Thoracic aorta (tissue), 2 donors: ENCODE measurements around the gene SWT1. TPM values are rescaled to one million over a fixed set of nuclear protein-coding genes. Genes with fewer than 3 reads are reported as not detected.
A peak's percentile ranks its signal among the peaks of the same experiment; 100 is the strongest.

ENCODE experiments used
- ATAC-seq: fragments of 150-250 bp; one replicate; pipeline ENCODE4 v1.8.0; 2017; ENCODE audit warnings: low read depth; ENCODE audit not compliant: insufficient number of reproducible peaks, low FRiP score
- DNase-seq: peaks from one replicate; pipeline ENCODE4 v3.0.0-alpha.2; 2020; ENCODE audit warnings: low spot score
- H3K27ac ChIP-seq, 2 donors: fragments of 200-600 bp; sonication (generic); 1 replicate in 1 of 2; 2 replicates in 1 of 2; pipeline ENCODE4 v1.5.1; 2016; ENCODE audit warnings: mild to moderate bottlenecking in 2 of 2, moderate library complexity in 2 of 2
- H3K27me3 ChIP-seq: fragments of 200-600 bp; sonication (generic); replicated peaks from 2 replicates; pipeline ENCODE4 v1.6.0; 2016; ENCODE audit warnings: mild to moderate bottlenecking; ENCODE audit not compliant: insufficient read depth
- H3K36me3 ChIP-seq: fragments of 200-600 bp; sonication (generic); one replicate; pipeline ENCODE4 v1.5.1; 2016
- H3K4me1 ChIP-seq, 2 donors: fragments of 200-600 bp; sonication (generic); 1 replicate in 1 of 2; 2 replicates in 1 of 2; pipeline versions ENCODE4 v1.5.1 to v1.6.0; 2016; ENCODE audit warnings: low read depth in 2 of 2, mild to moderate bottlenecking in 1 of 2; ENCODE audit not compliant: control insufficient read depth in 1 of 2
- H3K4me3 ChIP-seq: fragments of 200-600 bp; sonication (generic); 2 replicates; pipeline ENCODE4 v1.5.1; 2016; ENCODE audit warnings: mild to moderate bottlenecking
- H3K9me3 ChIP-seq: fragments of 200-600 bp; sonication (generic); 2 replicates; pipeline ENCODE4 v1.5.1; 2016
- CTCF ChIP-seq: fragments of 200-600 bp; sonication (generic); IDR thresholded peaks from one replicate; pipeline ENCODE4 v1.5.1; 2019; ENCODE audit warnings: antibody characterized with exemption
- total RNA-seq, 2 donors: library from RNA; depleted of rRNA; stranded (reverse); fragments of >200 nt; gene quantifications; one replicate each; pipeline versions ENCODE4 v1.1.0 to v1.2.3, GENCODE V29; 2016

The SWT1 gene
- total RNA-seq, 2 donors from 2014 or later, result 5.1 to 9.2 TPM

GRCh38 chr1:185156288-185156853 lies 596 bp upstream of the SWT1 start:
- Histone ChIP-seq H3K36me3 (peaks cover under 1% of the 10 kb centered on the region), H3K4me1 (peaks cover 27 to 33% of the 10 kb centered on the region in 2 donors), H3K4me3 (peak overlapping the region; percentile 95), H3K9me3 (no peaks in the 10 kb centered on the region), H3K27me3 (no peaks in the 10 kb centered on the region), H3K27ac (peak overlapping the region; percentile 99)
- peak; percentile 55 for ATAC-seq
- TF ChIP-seq CTCF, result no peak
- peak; percentile 20 for DNase-seq

- Histone ChIP-seq H3K4me1 (peaks cover 27 to 33% of the 10 kb centered on the region in 2 donors), H3K27me3 (no peaks in the 10 kb centered on the region)
- no peak for DNase-seq
Observed at GRCh38 chr1:185157599-185158412, 839 bp downstream of the SWT1 start.

GRCh38 chr1:185158800-185159199 lies 1.8 kb downstream of the SWT1 start:
- Histone ChIP-seq H3K27me3 (no peaks in the 10 kb centered on the region), H3K36me3 (no peaks in the 10 kb centered on the region), H3K9me3 (no peaks in the 10 kb centered on the region), H3K4me1 (peaks cover 23 to 29% of the 10 kb centered on the region in 2 donors), H3K27ac (no peak overlapping the region), H3K4me3 (no peak overlapping the region)
- TF ChIP-seq CTCF, result no peak
- no peak for DNase-seq
- no peak for ATAC-seq

More at GRCh38 chr1:185157599-185158412, 839 bp downstream of the SWT1 start:
- H3K27ac ChIP-seq, result peak overlapping the region; percentile 81 to 99
- TF ChIP-seq CTCF, result no peak
- no peak for ATAC-seq
- H3K4me3 ChIP-seq, result peak overlapping the region; percentile 95
- no peaks in the 10 kb centered on the region for H3K9me3 ChIP-seq
- no peaks in the 10 kb centered on the region for H3K36me3 ChIP-seq

- Histone ChIP-seq H3K36me3 (no peaks in the 10 kb centered on the region), H3K9me3 (no peaks in the 10 kb centered on the region), H3K27ac (no peak overlapping the region), H3K4me1 (peaks cover 15 to 19% of the 10 kb centered on the region in 2 donors), H3K27me3 (no peaks in the 10 kb centered on the region), H3K4me3 (no peak overlapping the region)
- ATAC-seq (no peak), DNase-seq (no peak)
- no peak for TF ChIP-seq CTCF
Observed at GRCh38 chr1:185159966-185160365, 3.0 kb downstream of the SWT1 start.

- H3K27ac ChIP-seq, result no peak overlapping the region
- ATAC-seq (no peak), DNase-seq (no peak)
- H3K4me3 ChIP-seq, result no peak overlapping the region
- H3K4me1 ChIP-seq, result peaks cover 8 to 11% of the 10 kb centered on the region in 2 donors
- H3K36me3 ChIP-seq, result peaks cover 7% of the 10 kb centered on the region
- H3K9me3 ChIP-seq, result no peaks in the 10 kb centered on the region
- H3K27me3 ChIP-seq, result no peaks in the 10 kb centered on the region
- TF ChIP-seq CTCF, result no peak
Observed at GRCh38 chr1:185162491-185162890, 5.5 kb downstream of the SWT1 start.
